Lower lobe of right lung (tissue), 2 donors: ENCODE results near the gene SOCS1. TPM values are rescaled to one million over a fixed set of nuclear protein-coding genes. Genes with fewer than 3 reads are reported as not detected.

Experiments used
- ATAC-seq, 2 donors: fragments of 200-7000 bp; cut with Tn5 transposase; one replicate each; pipeline ENCODE4 v1.9.1; 2020 to 2022; ENCODE audit warnings: mild to moderate bottlenecking in 2 of 2, moderate library complexity in 2 of 2
- DNase-seq: peaks from one replicate; pipeline ENCODE4 v3.0.0-alpha.2; 2020
- H3K27ac ChIP-seq: fragments of 200-600 bp; one replicate; pipeline ENCODE4 v1.8.0; 2022
- H3K27me3 ChIP-seq: fragments of 200-600 bp; one replicate; pipeline ENCODE4 v1.8.0; 2022; ENCODE audit warnings: low read depth
- H3K36me3 ChIP-seq: fragments of 200-600 bp; one replicate; pipeline ENCODE4 v1.8.0; 2022; ENCODE audit warnings: mild to moderate bottlenecking
- H3K4me1 ChIP-seq: fragments of 200-600 bp; one replicate; pipeline ENCODE4 v1.8.0; 2022
- H3K4me3 ChIP-seq: fragments of 200-600 bp; one replicate; pipeline ENCODE4 v1.8.0; 2022; ENCODE audit warnings: mild to moderate bottlenecking
- H3K9me3 ChIP-seq: fragments of 200-600 bp; one replicate; pipeline ENCODE4 v1.8.0; 2022
- CTCF ChIP-seq: fragments of 200-600 bp; IDR thresholded peaks from one replicate; pipeline ENCODE4 v1.8.0; 2022; ENCODE audit warnings: antibody characterized with exemption, mild to moderate bottlenecking
- intact Hi-C: fragments of 100-400 bp; cut with DNase I; formaldehyde crosslinking; loops from one replicate; pipeline ENCODE4 v1.11.0; 2022
- total RNA-seq: library from RNA; stranded (reverse); fragmentation: NEBNext Ultra II Directional; extraction: Animal tissue kit (Norgen Biotek cat#: 25700); gene quantifications from one replicate; pipeline ENCODE4 v1.2.1, GENCODE V29; 2021
- donor health status: DM: no; HTN: yes; CAD: no; lungs with severe emphysema.

SOCS1 gene
- total RNA-seq, 1 donor from 2014 or later, result 17.8 TPM

GRCh38 chr16:11259655-11260595 lies 3.9 kb upstream of the SOCS1 start:
- intact Hi-C loops, result no loop called here

GRCh38 chr16:11258553-11259492 lies 2.8 kb upstream of the SOCS1 start:
- no peaks in the 10 kb centered on the region for H3K9me3 ChIP-seq
- peak overlapping the region; percentile 37 for H3K4me3 ChIP-seq
- no peaks in the 10 kb centered on the region for H3K36me3 ChIP-seq
- H3K27me3 ChIP-seq, result no peaks in the 10 kb centered on the region
- intact Hi-C loops, result no loop called here
- no peak for TF ChIP-seq CTCF
- H3K4me1 ChIP-seq, result peaks cover 41% of the 10 kb centered on the region
- peak overlapping the region; percentile 40 for H3K27ac ChIP-seq
- no peak for ATAC-seq
- DNase-seq, result peak; percentile 67

More at GRCh38 chr16:11259655-11260595, 3.9 kb upstream of the SOCS1 start:
- no peak for TF ChIP-seq CTCF
- H3K27me3 ChIP-seq, result no peaks in the 10 kb centered on the region
- no peaks in the 10 kb centered on the region for H3K36me3 ChIP-seq
- H3K4me3 ChIP-seq, result no peak overlapping the region
- no peak for ATAC-seq
- no peak overlapping the region for H3K27ac ChIP-seq
- no peak for DNase-seq
- H3K4me1 ChIP-seq, result peaks cover 31% of the 10 kb centered on the region
- H3K9me3 ChIP-seq, result no peaks in the 10 kb centered on the region

GRCh38 chr16:11257131-11257938 lies 1.3 kb upstream of the SOCS1 start:
- H3K27me3 ChIP-seq, result no peaks in the 10 kb centered on the region
- intact Hi-C loops, result no loop called here
- H3K27ac ChIP-seq, result peak overlapping the region; percentile 98
- TF ChIP-seq CTCF, result peak; percentile 77
- peak overlapping the region; percentile 90 for H3K4me3 ChIP-seq
- no peaks in the 10 kb centered on the region for H3K9me3 ChIP-seq
- DNase-seq, result peak; percentile 78
- peak; percentile 71 to 74 for ATAC-seq
- H3K4me1 ChIP-seq, result peaks cover 55% of the 10 kb centered on the region
- H3K36me3 ChIP-seq, result peaks cover 3% of the 10 kb centered on the region

GRCh38 chr16:11256661-11257130 lies 692 bp upstream of the SOCS1 start:
- ATAC-seq, result peak; percentile 44 to 52
- Histone ChIP-seq H3K4me3 (peak overlapping the region; percentile 90), H3K4me1 (peaks cover 56% of the 10 kb centered on the region), H3K9me3 (no peaks in the 10 kb centered on the region), H3K36me3 (peaks cover 5% of the 10 kb centered on the region), H3K27me3 (no peaks in the 10 kb centered on the region), H3K27ac (peak overlapping the region; percentile 98)
- intact Hi-C loops, result no loop called here
- peak; percentile 82 for DNase-seq
- no peak for TF ChIP-seq CTCF
